GM18508 (cell line): ENCODE measurements around the gene ERVV-1.
"Not testable (repeated sequence)": the region's sequence is repeated elsewhere in the genome, so short reads cannot be mapped to it uniquely, and the experiment has no call there.

Experiments used
- ATAC-seq: cut with Tn5 transposase; IDR thresholded peaks from one replicate; pipeline ENCODE4 v1.9.1; 2021; ENCODE audit warnings: moderate number of reproducible peaks; ENCODE audit not compliant: insufficient read depth, unreplicated experiment

ERVV-1 gene

DNA sequence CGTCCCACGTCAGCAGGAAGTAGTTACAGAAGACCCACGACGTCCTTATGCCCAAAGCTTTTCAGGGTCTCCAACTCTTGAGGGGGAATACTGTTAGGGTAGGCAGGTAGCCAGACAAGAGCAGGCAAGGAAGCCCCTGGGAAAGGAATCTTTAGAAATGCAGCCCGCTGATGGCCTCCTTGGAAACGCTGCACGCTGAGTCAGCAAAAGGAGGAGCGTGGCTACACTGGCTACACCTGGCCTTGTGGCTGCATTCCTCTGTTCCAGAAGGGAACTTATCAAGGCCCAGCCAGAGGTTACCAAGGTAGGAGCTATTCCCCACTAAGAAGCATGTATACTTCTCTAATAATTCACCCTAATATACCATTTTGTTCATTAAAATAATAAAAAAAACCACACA is 2.0 kb downstream of the ERVV-1 start:
- ATAC-seq = no peak

DNA sequence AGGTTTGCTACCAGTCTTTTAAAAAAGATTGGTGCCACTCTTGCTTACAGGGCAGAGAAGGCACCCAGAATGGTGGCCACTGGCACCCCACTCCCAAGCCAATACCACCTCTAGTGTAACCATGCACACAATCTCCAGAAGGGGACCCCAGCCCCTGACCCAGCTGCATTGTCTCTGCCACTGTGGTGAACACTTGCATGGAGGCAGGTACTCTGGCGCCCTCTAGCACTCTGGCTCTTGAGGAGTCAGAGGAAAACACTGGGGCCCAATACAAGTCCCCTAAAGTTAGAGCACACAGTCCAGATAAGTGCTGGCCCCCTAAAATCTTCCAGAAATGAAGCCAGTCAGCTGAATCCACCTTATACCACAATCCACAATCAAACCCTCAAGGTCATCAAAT is 6.0 kb downstream of the ERVV-1 start:
- ATAC-seq = no peak

DNA sequence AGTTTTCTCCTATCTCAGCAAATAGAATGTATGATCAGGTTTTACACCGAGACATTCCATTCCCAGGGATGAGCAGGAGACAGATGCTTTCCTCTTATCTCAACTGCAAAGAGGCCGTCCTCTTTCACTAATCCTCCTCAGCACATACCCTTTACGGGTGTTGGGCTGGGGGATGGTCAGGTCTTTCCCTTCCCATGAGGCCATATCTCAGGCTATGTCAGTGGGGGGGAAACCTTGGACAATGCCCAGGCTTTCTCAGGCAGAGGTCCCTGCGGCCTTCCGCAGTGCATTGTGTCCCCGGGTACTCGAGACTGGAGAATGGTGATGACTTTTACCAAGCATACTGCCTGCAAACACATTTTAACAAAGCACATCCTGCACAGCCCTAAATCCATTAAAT is 14.6 kb downstream of the ERVV-1 start:
- not testable (repeated sequence) for ATAC-seq

DNA sequence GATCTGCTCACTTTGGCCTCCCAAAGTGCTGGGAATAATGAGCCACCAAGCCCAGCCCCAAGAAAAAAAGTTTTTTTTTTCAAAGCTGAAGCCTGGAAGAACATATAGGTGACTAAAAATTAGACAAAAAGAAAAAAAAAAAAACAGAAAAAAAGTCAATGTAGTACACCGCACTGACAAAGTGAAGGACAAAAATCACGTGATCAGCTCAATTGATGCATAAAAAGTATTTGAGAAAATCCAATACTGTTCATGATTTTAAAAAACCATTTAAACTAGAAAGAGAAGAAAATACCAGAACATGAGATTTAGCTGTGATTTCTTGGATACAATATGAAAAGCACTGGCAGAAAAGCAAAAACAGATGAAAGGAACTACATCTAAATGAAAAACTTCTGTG is 20.3 kb downstream of the ERVV-1 start:
- ATAC-seq = no peak

DNA sequence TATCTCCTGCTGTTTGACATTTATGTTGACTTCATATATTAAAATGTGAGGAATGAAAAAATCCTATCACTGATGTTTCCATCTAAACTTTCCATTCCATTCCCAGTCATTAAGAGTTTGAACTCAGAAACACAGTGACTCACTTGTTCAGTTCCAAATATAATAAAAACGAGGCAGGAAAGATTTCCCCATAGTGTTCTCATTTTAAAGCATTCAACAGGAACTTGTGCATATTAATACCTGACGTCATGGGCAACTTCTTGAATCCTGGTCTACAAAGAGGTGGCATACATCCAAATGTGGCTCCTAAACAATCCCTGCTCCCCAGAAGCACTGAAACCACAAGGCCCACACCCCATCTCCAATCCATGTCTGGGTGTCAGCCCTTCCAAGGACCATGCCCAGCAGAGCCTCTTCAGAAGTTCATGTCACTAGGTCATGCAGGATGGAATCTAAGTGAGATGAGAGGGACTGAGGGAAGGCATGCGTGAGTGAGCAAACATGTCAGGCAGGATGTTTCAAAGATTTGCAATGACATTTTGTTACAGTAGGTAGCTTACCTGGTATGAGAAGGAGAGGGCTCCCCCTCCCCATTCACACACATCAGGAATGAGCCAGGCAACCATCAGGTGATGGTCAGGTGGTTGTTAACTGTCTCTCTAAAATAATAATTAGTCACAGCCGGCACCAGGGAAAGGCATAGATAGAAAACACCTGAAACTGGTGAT is 21.4 kb downstream of the ERVV-1 start:
- no peak for ATAC-seq

DNA sequence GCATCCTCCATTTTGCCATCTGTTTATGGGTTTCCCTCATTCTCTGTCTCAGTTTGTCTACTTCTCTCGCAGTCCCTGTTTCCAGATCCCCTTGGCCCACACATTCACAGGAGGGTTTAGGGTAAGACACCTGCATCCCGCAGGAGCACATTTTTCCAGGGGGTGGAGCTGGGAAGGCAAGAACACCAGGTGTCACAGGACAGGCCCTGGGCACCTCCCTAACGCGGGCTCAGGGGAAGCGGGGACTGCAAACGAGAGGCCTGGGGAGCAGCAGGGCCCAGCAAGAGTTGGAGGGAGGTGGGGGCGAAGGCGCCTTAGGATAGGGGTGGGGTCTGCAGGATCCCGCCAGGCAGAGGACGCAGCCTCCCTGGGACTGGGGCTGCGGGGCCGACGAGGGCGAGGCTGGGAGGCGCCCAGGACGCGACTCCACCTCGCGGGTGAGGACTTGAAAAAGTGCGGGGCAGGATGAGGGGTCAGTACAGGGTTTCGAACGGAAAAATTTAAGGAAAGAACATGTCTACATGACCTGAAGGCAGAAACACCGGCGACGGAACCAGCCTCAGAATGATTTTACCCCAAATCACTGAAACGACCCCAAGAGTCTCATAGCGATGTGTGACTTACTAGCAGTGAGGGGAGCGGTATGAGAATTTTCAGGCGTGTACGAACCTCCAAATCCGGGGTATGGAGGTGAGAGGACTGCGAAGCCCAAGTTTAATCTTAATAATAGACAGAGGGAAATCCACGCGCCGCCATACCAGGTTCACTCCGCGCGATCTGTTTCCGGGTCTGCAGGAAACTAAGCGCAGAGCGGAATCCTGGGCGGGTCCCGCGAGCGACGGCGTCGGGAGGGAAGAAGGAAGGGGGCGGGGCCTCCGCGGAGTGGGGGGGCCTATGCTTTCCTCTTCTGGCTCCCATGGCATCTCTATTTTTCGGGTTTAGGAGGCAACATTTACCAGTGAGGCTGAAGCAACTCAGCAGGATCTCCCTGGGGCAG is 23.7 kb downstream of the ERVV-1 start:
- no peak for ATAC-seq

DNA sequence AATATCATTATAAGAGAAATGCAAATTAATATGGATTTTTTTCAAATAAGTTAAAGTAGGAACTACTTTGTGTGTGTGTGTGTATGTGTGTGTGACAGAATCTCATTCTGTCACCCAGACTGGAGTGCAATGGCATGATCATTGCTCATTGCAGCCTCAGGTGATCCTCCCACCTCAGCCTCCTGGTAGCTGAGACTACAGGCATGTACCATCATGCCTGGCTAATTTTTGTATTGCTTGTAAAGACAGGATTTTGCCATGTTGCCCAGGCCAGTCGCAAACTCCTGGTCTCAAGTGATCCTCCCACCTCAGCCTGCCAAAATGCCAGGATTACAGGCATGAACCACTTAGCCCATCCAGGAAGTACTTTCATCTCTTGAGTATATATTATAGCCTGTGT is 27.6 kb downstream of the ERVV-1 start:
- ATAC-seq = no peak

DNA sequence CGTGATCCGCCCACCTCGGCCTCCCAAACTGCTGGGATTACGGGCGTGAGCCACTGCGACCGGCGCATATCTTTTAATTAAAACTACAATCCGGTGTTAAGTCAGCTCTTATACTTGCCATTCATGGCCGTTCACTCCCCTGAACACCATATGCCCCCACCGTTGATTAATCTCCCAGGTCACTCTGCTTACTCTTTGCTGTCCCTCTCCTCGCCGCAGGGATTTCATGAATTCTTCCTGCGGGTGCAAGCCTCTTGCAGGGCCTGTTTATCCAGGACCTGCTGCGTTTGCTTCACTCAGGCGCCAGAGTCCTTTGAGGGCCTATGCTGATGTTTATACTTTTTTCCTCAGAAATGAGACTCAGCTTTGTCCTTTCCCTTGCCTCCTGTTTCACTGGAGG is 31.8 kb downstream of the ERVV-1 start:
- ATAC-seq = no peak

DNA sequence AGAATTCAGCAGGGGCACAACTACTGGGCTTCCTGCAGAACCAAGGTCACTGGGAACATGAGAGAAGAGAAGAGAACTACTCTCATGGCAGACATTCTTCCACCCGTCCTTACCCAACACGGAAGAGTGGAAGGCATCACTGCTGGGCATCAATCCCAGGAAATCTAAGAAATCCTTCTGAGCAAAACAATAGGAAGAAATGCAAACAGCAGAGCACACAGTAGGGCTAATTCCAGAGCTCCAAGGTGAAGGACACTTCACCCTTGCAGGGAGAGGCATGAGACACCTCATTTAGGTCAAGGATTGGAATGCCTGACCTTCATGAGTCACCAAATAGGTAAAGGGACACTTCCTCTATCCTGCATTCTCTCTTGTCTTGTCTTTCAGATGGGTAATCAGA is 33.7 kb downstream of the ERVV-1 start:
- no peak for ATAC-seq

DNA sequence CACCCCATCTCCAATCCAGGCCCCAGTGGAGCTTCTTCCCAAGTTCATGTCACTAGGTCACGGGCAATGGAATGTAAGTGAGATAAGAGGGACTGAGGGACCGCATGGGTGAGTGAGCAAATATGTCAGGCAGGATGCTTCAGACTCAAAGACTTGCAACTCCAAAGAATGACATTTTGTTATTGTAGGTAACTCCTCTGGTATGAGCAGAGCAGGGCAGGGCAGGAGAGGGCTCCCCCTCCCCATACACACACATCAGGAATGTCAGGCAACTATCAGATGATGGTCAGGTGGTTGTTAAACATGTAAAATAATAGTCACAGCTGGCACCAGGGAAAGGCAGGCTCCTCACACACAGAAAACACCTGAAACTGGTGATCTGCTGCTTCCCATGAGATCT is 41.4 kb downstream of the ERVV-1 start:
- ATAC-seq = no peak

DNA sequence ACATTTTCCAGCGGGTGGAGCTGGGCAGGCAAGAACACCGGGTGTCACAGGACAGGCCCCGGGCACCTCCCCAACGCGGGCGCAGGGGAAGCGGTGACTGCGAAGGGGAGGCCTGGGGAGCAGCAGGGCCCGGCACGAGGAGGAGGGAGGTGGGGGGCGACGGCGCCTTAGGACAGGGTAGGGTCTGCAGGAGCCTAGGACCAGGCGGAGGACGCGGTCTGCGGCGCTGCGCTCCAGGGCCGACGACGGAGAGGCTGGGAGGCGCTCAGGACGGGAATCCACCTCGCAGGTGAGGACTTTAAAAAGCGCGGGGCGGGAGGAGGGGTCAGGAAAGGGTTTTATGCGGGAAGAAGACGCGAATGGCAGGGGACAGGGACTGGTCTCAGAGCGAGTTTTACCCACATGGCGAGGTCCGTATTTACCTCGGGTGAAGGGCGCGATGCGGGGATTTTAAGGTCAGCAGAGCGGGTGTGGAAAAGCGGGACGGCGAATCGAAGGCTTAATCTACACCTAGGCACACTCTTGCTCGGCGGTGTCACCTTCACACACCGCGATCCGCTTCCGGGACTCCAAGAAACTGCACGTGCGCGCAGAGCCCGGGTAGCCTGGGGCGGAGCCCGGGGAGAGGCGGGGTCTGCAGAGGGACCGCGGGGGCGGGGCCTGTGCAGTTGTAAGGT is 44.3 kb downstream of the ERVV-1 start:
- no peak for ATAC-seq
